OCI-LY1 (cell line): Measurements from ENCODE around the gene SLC6A19.

ENCODE experiments used
- CTCF ChIP-seq: fragments of 200-600 bp; sonication (generic), shearing (Covaris generic); IDR thresholded peaks from 2 replicates; pipeline ENCODE4 v1.5.1; 2017; ENCODE audit warnings: mild to moderate bottlenecking, antibody characterized with exemption, low read length, moderate library complexity, mixed read lengths
- EZH2 ChIP-seq: fragments of 200-600 bp; sonication (generic), shearing (Covaris generic); IDR thresholded peaks from 2 replicates; pipeline ENCODE4 v1.8.0; 2017; ENCODE audit warnings: borderline replicate concordance, mixed run types, mild to moderate bottlenecking, antibody characterized with exemption, low read length, moderate library complexity, mixed read lengths

GRCh38 chr5:1205255-1206180, 4.1 kb downstream of the SLC6A19 start:
- TF ChIP-seq CTCF (no peak), EZH2 (no peak)
